ENCODE data around the gene LRG1.

Gene LRG1

DNA sequence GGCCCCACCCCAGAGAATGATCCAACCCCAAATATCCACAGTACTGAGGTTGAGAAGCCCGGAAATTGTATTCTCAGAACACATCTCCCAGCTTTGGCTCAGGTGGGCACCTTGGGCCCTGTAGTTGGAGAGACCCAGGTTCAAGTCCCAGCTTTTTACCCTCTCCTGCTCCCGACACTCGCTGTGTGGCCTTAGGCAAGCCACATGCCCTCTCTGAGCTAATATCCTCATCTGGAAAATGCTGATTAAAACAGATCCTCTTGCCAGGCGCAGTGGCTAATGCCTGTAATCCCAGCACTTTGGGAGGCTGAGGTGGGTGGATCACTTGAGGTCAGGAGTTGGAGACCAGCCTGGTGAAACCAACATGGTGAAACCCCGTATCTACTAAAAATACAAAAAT, 24.1 kb downstream of the LRG1 start:
- TF ChIP-seq, protein P1, sequence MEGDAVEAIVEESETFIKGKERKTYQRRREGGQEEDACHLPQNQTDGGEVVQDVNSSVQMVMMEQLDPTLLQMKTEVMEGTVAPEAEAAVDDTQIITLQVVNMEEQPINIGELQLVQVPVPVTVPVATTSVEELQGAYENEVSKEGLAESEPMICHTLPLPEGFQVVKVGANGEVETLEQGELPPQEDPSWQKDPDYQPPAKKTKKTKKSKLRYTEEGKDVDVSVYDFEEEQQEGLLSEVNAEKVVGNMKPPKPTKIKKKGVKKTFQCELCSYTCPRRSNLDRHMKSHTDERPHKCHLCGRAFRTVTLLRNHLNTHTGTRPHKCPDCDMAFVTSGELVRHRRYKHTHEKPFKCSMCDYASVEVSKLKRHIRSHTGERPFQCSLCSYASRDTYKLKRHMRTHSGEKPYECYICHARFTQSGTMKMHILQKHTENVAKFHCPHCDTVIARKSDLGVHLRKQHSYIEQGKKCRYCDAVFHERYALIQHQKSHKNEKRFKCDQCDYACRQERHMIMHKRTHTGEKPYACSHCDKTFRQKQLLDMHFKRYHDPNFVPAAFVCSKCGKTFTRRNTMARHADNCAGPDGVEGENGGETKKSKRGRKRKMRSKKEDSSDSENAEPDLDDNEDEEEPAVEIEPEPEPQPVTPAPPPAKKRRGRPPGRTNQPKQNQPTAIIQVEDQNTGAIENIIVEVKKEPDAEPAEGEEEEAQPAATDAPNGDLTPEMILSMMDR (conservative IDR thresholded peaks at IDR 0.05; ENCODE audit: control insufficient read depth, insufficient read depth, low read depth, low read length) = no peak
- no peak for DNase-seq (ENCODE audit: low read depth)
- no peak overlapping the region for H3K4me3 ChIP-seq (ENCODE audit: control insufficient read depth, low read depth, low read length)

DNA sequence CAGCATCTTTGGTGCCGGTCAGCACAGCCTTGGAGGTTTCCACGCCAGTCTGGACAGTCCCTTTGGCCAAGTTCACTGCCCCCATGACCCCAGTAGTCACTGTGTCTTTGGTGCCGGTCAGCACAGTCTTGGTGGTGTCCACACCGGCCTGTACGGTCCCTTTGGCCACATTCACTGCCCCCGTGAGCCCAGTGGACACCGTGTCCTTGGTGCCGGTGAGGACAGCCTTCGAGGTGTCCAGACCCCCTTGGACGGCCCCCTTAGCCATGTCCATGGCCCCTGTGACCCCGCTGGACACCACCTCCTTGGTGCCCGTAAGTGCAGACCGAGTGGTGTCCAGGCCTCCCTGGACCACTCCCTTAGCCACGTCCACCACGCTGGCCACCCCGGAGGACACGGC, 26.6 kb downstream of the LRG1 start:
- DNase-seq (ENCODE audit: low read depth) = no peak
- TF ChIP-seq, protein P1 (conservative IDR thresholded peaks at IDR 0.05; ENCODE audit: control insufficient read depth, insufficient read depth, low read depth, low read length) = no peak
- no peak overlapping the region for H3K4me3 ChIP-seq (ENCODE audit: control insufficient read depth, low read depth, low read length)

DNA sequence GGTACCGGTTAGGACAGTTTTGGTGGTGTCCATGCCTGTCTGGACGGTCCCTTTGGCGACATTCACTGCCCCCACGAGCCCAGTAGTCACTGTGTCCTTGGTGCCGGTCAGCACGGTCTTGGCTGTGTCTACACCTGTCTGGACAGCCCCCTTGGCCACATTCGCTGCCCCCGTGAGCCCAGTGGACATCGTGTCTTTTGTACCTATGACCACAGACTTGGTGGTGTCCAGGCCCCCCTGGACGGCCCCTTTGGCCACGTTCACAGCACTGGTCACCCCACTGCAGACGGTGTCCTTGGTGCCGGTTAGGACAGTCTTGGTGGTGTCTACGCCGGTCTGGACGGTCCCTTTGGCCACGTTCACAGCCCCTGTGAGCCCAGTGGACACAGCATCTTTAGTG, 27.8 kb downstream of the LRG1 start:
- TF ChIP-seq, protein P1 (conservative IDR thresholded peaks at IDR 0.05; ENCODE audit: control insufficient read depth, insufficient read depth, low read depth, low read length) = no peak
- no peak overlapping the region for H3K4me3 ChIP-seq (ENCODE audit: control insufficient read depth, low read depth, low read length)
- DNase-seq (ENCODE audit: low read depth) = no peak

DNA sequence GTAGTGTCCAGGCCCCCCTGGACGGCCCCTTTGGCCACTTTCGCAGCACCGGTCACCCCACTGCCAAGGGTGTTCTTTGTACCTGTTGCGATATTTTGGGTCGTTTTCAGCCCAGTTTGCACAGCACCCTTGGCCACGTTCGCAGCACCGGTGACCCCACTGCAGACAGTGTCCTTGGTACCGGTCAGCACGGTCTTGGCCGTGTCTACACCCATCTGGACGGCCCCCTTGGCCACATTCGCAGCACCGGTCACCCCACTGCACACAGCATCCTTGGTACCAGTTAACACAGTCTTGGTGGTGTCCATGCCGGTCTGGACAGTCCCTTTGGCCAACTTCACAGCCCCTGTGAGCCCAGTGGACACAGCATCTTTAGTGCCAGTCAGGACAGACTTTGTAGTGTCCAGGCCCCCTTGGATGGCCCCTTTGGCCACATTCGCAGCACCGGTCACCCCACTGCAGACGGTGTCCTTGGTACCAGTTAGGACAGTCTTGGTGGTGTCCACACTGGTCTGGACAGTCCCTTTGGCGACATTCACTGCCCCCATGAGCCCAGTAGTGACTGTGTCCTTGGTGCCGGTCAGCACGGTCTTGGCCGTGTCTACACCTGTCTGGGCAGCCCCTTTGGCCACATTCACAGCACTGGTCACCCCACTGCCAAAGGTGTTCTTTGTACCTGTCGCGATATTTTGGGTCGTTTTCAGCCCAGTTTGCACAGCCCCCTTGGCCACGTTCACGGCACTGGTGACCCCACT, 28.4 kb downstream of the LRG1 start:
- no peak overlapping the region for H3K4me3 ChIP-seq (ENCODE audit: control insufficient read depth, low read depth, low read length)
- no peak for DNase-seq (ENCODE audit: low read depth)
- TF ChIP-seq, protein P1 (conservative IDR thresholded peaks at IDR 0.05; ENCODE audit: control insufficient read depth, insufficient read depth, low read depth, low read length) = no peak

DNA sequence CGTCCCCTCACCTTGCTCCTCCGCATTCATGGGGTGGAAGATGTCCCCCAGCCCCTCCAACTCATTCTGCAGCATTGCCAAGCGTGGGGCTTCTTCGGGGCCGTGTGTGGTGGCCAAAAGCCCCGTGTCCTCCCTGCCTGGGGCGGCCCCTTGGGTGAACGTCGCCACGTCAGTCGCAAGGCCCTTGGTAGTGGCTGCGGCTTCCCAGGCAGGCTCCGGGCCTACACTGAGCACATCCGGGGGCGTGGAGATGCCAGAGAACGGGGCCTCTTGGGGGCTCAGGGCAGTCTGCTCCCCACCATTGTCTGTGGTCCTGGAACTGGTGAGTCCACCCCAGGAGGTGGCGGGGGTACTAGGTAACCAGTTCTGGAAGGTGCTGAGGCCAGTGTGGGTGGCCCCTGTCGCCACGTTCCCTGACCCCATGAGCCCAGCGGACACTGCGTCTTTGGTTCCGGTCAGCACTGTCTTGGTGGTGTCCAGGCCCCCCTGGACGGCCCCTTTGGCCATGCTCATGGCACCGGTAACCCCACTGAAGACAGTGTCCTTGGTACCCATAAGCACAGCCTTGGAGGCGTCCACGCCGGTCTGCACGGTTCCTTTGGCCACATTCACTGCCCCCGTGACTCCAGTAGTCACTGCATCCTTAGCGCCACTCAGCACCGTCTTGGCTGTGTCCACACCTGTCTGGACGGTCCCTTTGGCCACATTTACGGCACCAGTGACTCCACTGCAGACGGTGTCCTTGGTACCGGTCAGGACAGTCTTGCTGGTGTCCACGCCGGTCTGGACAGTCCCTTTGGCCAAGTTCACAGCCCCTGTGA, 29.2 kb downstream of the LRG1 start:
- TF ChIP-seq, protein P1 (conservative IDR thresholded peaks at IDR 0.05; ENCODE audit: control insufficient read depth, insufficient read depth, low read depth, low read length) = no peak
- no peak overlapping the region for H3K4me3 ChIP-seq (ENCODE audit: control insufficient read depth, low read depth, low read length)
- DNase-seq (ENCODE audit: low read depth) = no peak

DNA sequence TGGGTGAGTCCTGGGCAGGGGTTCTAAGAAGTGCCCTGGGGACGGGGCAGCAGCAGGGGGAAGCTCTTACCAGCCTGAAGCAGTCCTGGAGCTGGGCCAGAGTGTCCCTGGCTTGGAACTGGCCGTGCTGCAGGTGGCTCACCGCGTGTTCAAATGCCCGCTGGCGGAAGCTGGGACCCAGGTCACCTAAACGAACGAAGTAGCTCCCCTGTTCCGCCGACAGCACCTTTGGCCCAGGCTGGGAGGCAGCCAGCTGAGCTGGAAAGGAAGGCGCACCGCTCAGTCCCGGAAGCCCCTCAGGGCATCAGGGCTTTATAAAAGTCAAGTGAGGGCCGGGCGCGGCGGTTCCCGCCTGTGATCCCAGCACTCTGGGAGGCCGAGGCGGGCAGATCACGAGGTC, 31.1 kb downstream of the LRG1 start:
- TF ChIP-seq, protein P1 (conservative IDR thresholded peaks at IDR 0.05; ENCODE audit: control insufficient read depth, insufficient read depth, low read depth, low read length) = no peak
- H3K4me3 ChIP-seq (ENCODE audit: control insufficient read depth, low read depth, low read length) = no peak overlapping the region
- DNase-seq (ENCODE audit: low read depth) = no peak
